B cell (primary cell): ENCODE measurements around the gene KLF7.

Source experiments
- CTCF ChIP-seq: fragments of 200-600 bp; IDR thresholded peaks from one replicate; pipeline ENCODE4 v1.8.0; 2022; ENCODE audit warnings: antibody characterized with exemption, mild to moderate bottlenecking
- EZH2 ChIP-seq: IDR thresholded peaks from 2 replicates; pipeline ENCODE4 v1.6.1; 2012; ENCODE audit warnings: borderline replicate concordance, low read depth, mild to moderate bottlenecking, moderate library complexity, low read length; ENCODE audit not compliant: insufficient read depth, poor library complexity, severe bottlenecking

- TF ChIP-seq CTCF (no peak), EZH2 (no peak)
Measured at GRCh38 chr2:207088839-207089238, 76.9 kb downstream of the KLF7 start.
